K562 (cell line): ENCODE results near the gene ARNT2.

ENCODE experiments used
- BHLHE40 ChIP-seq: IDR thresholded peaks from 2 replicates; pipeline ENCODE4 v1.6.1; 2011; ENCODE audit warnings: low read length, improper control_type of control experiment
- NR3C1 ChIP-seq: sonication (generic); formaldehyde crosslinking; IDR thresholded peaks from 2 replicates; pipeline ENCODE4 v1.8.1; 2022; ENCODE audit warnings: missing genetic modification reagents
- ZFP30 ChIP-seq: fragments of 250-450 bp; sonication (Bioruptor Pico); IDR thresholded peaks from 2 replicates; pipeline ENCODE4 v1.8.0; 2022; ENCODE audit warnings: moderate library complexity, mild to moderate bottlenecking, inconsistent platforms, borderline replicate concordance
- TF ChIP-seq, protein P1 (sequence below), 3 experiments: IDR thresholded peaks in 2 of 3; conservative IDR thresholded peaks in 1 of 3; 2 replicates each; pipeline ENCODE4 v1.5.1; 2011 to 2012; ENCODE audit warnings: low read length in 3 of 3, mild to moderate bottlenecking in 3 of 3, control low read depth in 2 of 3, improper control_type of control experiment in 1 of 3, inconsistent platforms in 1 of 3, low read depth in 1 of 3, mixed read lengths in 1 of 3, moderate library complexity in 1 of 3; ENCODE audit not compliant: insufficient read depth in 2 of 3

GRCh38 chr15:80615783-80616391 is 211.7 kb downstream of the ARNT2 start:
- TF ChIP-seq, protein P1, sequence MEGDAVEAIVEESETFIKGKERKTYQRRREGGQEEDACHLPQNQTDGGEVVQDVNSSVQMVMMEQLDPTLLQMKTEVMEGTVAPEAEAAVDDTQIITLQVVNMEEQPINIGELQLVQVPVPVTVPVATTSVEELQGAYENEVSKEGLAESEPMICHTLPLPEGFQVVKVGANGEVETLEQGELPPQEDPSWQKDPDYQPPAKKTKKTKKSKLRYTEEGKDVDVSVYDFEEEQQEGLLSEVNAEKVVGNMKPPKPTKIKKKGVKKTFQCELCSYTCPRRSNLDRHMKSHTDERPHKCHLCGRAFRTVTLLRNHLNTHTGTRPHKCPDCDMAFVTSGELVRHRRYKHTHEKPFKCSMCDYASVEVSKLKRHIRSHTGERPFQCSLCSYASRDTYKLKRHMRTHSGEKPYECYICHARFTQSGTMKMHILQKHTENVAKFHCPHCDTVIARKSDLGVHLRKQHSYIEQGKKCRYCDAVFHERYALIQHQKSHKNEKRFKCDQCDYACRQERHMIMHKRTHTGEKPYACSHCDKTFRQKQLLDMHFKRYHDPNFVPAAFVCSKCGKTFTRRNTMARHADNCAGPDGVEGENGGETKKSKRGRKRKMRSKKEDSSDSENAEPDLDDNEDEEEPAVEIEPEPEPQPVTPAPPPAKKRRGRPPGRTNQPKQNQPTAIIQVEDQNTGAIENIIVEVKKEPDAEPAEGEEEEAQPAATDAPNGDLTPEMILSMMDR (IDR thresholded peaks at IDR 0.05 in 2 of 3, conservative IDR thresholded peaks at IDR 0.05 in 1 of 3; ENCODE audit: insufficient read depth in 2 of 3, low read depth in 1 of 3, low read length in 3 of 3): no peak
- TF ChIP-seq ZFP30 (no peak), NR3C1 (CRISPR knock-in tag) (no peak), BHLHE40 (peak; percentile 50; the same call in 1 of the 2 replicates)
